Measurements from ENCODE around the gene TRAF3. TPM values are rescaled to one million over a fixed set of nuclear protein-coding genes. Genes with fewer than 3 reads are reported as not detected.

TRAF3 gene, protein sequence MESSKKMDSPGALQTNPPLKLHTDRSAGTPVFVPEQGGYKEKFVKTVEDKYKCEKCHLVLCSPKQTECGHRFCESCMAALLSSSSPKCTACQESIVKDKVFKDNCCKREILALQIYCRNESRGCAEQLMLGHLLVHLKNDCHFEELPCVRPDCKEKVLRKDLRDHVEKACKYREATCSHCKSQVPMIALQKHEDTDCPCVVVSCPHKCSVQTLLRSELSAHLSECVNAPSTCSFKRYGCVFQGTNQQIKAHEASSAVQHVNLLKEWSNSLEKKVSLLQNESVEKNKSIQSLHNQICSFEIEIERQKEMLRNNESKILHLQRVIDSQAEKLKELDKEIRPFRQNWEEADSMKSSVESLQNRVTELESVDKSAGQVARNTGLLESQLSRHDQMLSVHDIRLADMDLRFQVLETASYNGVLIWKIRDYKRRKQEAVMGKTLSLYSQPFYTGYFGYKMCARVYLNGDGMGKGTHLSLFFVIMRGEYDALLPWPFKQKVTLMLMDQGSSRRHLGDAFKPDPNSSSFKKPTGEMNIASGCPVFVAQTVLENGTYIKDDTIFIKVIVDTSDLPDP
- total RNA-seq (2022) (24.3 and 25.3 TPM in 2 replicates), Bru-seq, nascent RNA (percentile 71 among the genes with signal in this experiment), BruChase-seq, experiment 1, labeled RNA remaining after a 6-hour chase (percentile 80 among the genes with signal in this experiment), BruChase-seq, experiment 2, labeled RNA remaining after a 2-hour chase (percentile 74 among the genes with signal in this experiment)
- long read RNA-seq, full-length matches to known transcripts: 4 of 29 reads
- long read RNA-seq, partial matches to known transcripts: 3 of 29 reads
- long read RNA-seq, other reads (novel, unspliced or antisense): 22 of 29 reads

DNA sequence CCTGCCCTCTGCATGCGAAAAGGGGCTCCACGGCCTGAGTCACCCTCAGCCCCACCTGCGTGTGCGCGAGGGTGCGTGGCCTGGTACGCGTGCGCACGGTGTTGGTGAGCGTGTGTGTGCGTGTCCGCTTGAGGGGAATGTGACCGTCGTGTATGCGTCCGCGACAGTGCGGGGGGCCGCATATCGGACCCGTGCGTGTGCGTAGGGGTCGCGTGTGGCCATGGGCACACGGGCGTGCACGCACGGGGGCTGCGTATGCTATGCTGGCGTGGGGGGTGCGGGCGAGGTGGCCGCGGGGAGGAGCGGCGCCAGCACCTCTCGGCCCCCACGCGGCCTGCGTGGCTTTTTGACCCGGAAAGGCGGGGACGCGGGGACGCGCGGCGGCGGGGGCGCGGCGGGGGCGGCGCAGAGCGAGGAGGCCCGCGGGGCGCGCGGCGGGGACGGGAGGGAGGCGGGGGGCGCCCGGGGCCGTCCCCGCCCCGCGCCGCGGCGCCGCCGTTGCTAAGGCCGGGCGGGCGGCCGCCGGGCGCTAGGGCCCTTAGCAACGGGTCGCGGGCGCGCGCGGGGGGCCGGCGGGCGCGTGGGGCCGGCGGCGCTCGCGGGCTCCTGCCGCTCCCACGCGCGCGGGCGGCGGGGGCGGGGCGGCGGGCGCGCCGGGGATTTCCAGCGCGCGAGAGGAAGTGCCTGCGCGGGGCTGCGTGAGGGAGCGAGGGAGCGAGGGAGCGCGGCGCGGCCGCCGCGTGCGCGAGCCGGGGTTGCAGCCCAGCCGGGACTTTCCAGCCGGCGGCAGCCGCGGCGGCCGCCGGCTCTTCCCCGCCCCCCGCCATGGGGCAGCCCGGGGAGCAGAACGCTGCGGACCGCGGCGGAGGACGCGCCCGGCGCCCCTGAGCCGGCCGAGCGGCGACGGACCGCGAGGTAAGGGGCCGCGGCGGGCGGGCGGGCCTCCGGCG lies at the start of gene TRAF3:
TSS of gene TRAF3 (plus strand) at position 689 of the 950 bp plus-strand sequence. CDS start 92,753 bp downstream, outside the sequence.
- no TSS peak for BruUV-seq (replicated peaks)
- no peaks in the 10 kb centered on the region for H3K36me3 Mint-ChIP-seq (ENCODE audit: insufficient read depth, unreplicated experiment)
- peak; percentile 48 for DNase-seq (ENCODE audit: unreplicated experiment)
- intact Hi-C loops (cut with micrococcal nuclease): loop anchor here (10.0 kb wide), 1 partner anchor 88 kb away; no protein-coding TSS in a partner anchor
- no peaks in the 10 kb centered on the region for H3K9me3 Mint-ChIP-seq (ENCODE audit: unreplicated experiment)
- peaks cover 17% of the 10 kb centered on the region for H3K4me1 Mint-ChIP-seq (ENCODE audit: insufficient read depth, unreplicated experiment)
- peak within 1 kb of the TSS; percentile 81 for H3K27ac Mint-ChIP-seq (ENCODE audit: low read depth, unreplicated experiment)
- peak within 1 kb of the TSS; percentile 84 for H3K4me3 Mint-ChIP-seq (ENCODE audit: unreplicated experiment)
- ChIA-PET CTCF (interaction anchor here (0.6 kb wide), 1 partner anchor 573 kb away, joined by 3 read pairs; no protein-coding TSS in a partner anchor), POLR2A (no interaction called here)
- TF ChIP-seq, protein P1, sequence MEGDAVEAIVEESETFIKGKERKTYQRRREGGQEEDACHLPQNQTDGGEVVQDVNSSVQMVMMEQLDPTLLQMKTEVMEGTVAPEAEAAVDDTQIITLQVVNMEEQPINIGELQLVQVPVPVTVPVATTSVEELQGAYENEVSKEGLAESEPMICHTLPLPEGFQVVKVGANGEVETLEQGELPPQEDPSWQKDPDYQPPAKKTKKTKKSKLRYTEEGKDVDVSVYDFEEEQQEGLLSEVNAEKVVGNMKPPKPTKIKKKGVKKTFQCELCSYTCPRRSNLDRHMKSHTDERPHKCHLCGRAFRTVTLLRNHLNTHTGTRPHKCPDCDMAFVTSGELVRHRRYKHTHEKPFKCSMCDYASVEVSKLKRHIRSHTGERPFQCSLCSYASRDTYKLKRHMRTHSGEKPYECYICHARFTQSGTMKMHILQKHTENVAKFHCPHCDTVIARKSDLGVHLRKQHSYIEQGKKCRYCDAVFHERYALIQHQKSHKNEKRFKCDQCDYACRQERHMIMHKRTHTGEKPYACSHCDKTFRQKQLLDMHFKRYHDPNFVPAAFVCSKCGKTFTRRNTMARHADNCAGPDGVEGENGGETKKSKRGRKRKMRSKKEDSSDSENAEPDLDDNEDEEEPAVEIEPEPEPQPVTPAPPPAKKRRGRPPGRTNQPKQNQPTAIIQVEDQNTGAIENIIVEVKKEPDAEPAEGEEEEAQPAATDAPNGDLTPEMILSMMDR (IDR thresholded peaks at IDR 0.05; ENCODE audit: unreplicated experiment): no peak
- H3K27me3 Mint-ChIP-seq (ENCODE audit: insufficient read depth, unreplicated experiment): no peaks in the 10 kb centered on the region

GRCh38 chr14:102728501-102728900 lies 48.7 kb upstream of the TRAF3 start:
- intact Hi-C loops (cut with micrococcal nuclease): no loop called here
- TF ChIP-seq, protein P1 (IDR thresholded peaks at IDR 0.05; ENCODE audit: unreplicated experiment): no peak
- DNase-seq (ENCODE audit: unreplicated experiment): no peak
- H3K9me3 Mint-ChIP-seq (ENCODE audit: unreplicated experiment): no peaks in the 10 kb centered on the region
- H3K4me3 Mint-ChIP-seq (ENCODE audit: unreplicated experiment): no peak overlapping the region
- ChIA-PET POLR2A (interaction anchor here (1.6 kb wide), 1 partner anchor 9 kb away, joined by 4 read pairs; no protein-coding TSS in a partner anchor), CTCF (interaction anchor here (1.1 kb wide), 1 partner anchor 34 kb away, joined by 3 read pairs; no protein-coding TSS in a partner anchor)
- no peaks in the 10 kb centered on the region for H3K4me1 Mint-ChIP-seq (ENCODE audit: insufficient read depth, unreplicated experiment)
- BruUV-seq (replicated peaks): no TSS peak
- no peaks in the 10 kb centered on the region for H3K27me3 Mint-ChIP-seq (ENCODE audit: insufficient read depth, unreplicated experiment)
- H3K27ac Mint-ChIP-seq (ENCODE audit: low read depth, unreplicated experiment): no peak overlapping the region
- peaks cover 80% of the 10 kb centered on the region for H3K36me3 Mint-ChIP-seq (ENCODE audit: insufficient read depth, unreplicated experiment)

GRCh38 chr14:102729268-102729667 lies 48.0 kb upstream of the TRAF3 start:
- CTCF ChIA-PET: interaction anchor here (1.1 kb wide), 1 partner anchor 34 kb away, joined by 3 read pairs; no protein-coding TSS in a partner anchor
- intact Hi-C loops (cut with micrococcal nuclease): no loop called here
- POLR2A ChIA-PET: interaction anchor here (1.2 to 1.6 kb wide), 2 partner anchors 9 to 39 kb away, joined by 3 to 4 read pairs; no protein-coding TSS in a partner anchor
- H3K9me3 Mint-ChIP-seq (ENCODE audit: unreplicated experiment): no peaks in the 10 kb centered on the region
- TF ChIP-seq, protein P1 (IDR thresholded peaks at IDR 0.05; ENCODE audit: unreplicated experiment): no peak
- no peak overlapping the region for H3K4me3 Mint-ChIP-seq (ENCODE audit: unreplicated experiment)
- DNase-seq (ENCODE audit: unreplicated experiment): no peak
- no peaks in the 10 kb centered on the region for H3K4me1 Mint-ChIP-seq (ENCODE audit: insufficient read depth, unreplicated experiment)
- peaks cover 80% of the 10 kb centered on the region for H3K36me3 Mint-ChIP-seq (ENCODE audit: insufficient read depth, unreplicated experiment)
- no peak overlapping the region for H3K27ac Mint-ChIP-seq (ENCODE audit: low read depth, unreplicated experiment)
- no TSS peak for BruUV-seq (replicated peaks)
- no peaks in the 10 kb centered on the region for H3K27me3 Mint-ChIP-seq (ENCODE audit: insufficient read depth, unreplicated experiment)
